ENCODE data around the gene TMEM45A.

Gene TMEM45A

DNA sequence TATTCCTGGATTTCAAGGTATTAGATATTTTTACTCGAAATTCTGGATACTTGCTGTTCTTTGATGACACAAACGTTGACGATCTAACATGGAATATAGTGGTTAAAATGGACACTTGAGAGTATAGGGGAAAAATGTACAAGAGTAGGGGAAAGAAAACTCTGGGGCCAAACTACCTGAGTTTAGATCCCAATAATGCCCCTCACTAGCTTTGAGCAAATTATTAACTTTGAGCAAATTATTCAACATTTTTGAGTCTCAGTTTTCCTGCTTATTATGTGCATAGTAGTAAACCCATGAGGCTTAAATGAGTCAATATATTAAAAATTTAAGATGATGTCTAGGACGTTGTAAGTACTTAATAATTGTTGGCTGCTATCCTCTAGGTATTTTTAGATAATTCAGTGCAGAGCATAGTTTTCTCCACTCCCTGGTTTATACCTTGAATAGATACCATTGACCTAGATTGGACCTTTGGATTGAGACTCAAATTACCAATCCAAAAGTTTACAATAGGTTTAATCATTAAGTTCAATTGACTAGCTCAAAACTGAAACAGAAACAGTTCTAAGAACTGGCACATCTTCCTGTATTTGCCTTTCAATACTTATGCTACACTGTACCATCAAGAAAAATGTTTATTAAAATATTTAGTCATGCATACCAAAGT lies 121.4 kb downstream of the TMEM45A start:
- no peak for DNase-seq (ENCODE audit: low read depth in 3 of 3)

DNA sequence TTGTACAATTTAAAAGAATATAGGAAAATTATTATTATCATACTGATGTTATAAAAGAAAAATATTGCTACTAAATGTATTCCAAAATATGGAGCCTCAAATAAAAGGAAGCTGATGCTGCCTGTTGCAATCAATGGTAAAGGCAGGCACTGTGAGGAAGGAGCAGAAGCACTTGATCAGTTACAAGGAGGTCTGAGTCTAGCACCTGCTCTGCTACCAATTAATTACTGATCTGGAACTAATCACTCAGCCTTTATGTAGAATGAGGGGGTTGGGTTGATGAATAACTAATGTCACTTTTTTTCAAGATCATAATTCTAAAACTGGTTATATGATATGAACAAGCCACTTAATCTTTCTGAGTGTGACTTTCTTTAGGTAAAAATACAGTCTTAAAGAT lies 122.5 kb downstream of the TMEM45A start:
- DNase-seq (ENCODE audit: low read depth in 3 of 3), result no peak

DNA sequence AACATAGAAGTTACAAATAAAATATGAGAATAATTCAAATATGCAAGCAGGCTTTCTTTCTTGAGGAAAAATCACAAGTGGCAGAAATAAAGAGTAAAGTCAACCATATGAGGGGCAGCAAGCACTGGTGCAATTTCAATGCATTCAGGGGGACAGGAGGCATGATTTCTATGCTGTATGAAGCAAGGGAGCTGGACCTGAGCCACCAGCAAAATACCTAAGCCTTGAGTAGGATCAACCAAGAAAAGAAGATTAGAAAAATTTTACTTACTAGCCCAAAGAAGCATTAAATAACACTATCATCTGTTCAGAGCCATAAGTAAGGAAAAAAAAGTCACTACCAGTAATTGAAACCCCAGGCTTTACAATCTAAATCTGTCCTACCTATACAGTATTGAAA lies 123.3 kb downstream of the TMEM45A start:
- no peak for DNase-seq (ENCODE audit: low read depth in 3 of 3)

DNA sequence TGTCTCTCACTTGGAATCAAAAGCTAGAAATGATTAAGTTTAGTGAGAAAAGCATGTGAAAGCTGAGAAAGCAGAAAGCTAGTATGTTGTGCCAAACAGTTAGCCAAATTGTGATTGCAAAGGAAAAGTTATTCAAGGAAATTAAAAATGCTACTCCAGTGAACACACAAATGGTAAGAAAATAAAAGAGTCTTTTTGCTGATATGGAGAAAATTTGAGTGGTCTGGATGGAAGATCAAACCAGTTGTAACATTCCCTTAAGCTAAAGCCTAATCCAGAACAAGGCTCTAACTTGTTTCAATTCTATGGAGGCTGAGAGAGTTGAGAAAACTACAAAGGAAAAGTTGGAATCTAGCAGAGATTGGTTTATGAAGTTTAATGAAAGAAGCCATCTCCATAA lies 128.8 kb downstream of the TMEM45A start:
- DNase-seq (ENCODE audit: low read depth in 3 of 3), result no peak

Data from stimulated activated CD4-positive, alpha-beta T cell treated with anti-CD3 and anti-CD28 coated beads, TNF-alpha, amount 100 ng/mL, for 24 hours (primary cell).